GM12875 (cell line): Measurements from ENCODE around the gene CABCOCO1.

Source experiments
- H3K4me3 ChIP-seq: one replicate; pipeline ENCODE4 v1.5.1; 2011; ENCODE audit warnings: low read depth, low read length, control low read depth
- CTCF ChIP-seq: IDR thresholded peaks from 2 replicates; pipeline ENCODE4 v1.5.1; 2011; ENCODE audit warnings: low read depth, mild to moderate bottlenecking, control low read depth, inconsistent platforms, low read length, moderate library complexity, borderline replicate concordance; ENCODE audit not compliant: insufficient read depth

CABCOCO1 gene

GRCh38 chr10:61793760-61794703 is 131.3 kb downstream of the CABCOCO1 start:
- H3K4me3 ChIP-seq: no peak overlapping the region
- TF ChIP-seq CTCF: no peak

GRCh38 chr10:61795147-61795546 is 132.4 kb downstream of the CABCOCO1 start:
- TF ChIP-seq CTCF: no peak
- H3K4me3 ChIP-seq: no peak overlapping the region

- no peak overlapping the region for H3K4me3 ChIP-seq
- TF ChIP-seq CTCF: peak; percentile 20; the same call in 1 of the 2 replicates
Measured at GRCh38 chr10:61795551-61795950, 132.8 kb downstream of the CABCOCO1 start.

GRCh38 chr10:61796785-61797184 is 134.1 kb downstream of the CABCOCO1 start:
- H3K4me3 ChIP-seq: no peak overlapping the region
- TF ChIP-seq CTCF: no peak

- no peak overlapping the region for H3K4me3 ChIP-seq
- no peak for TF ChIP-seq CTCF
Measured at GRCh38 chr10:61797304-61798153, 134.8 kb downstream of the CABCOCO1 start.

GRCh38 chr10:61798713-61799112 is 136.0 kb downstream of the CABCOCO1 start:
- no peak overlapping the region for H3K4me3 ChIP-seq
- TF ChIP-seq CTCF: no peak

GRCh38 chr10:61801484-61801883 is 138.8 kb downstream of the CABCOCO1 start:
- no peak for TF ChIP-seq CTCF
- H3K4me3 ChIP-seq: no peak overlapping the region
